ENCODE measurements around the gene ZCCHC7.
"Not testable (repeated sequence)": the region's sequence is repeated elsewhere in the genome, so short reads cannot be mapped to it uniquely, and the experiment has no call there.

The ZCCHC7 gene

DNA sequence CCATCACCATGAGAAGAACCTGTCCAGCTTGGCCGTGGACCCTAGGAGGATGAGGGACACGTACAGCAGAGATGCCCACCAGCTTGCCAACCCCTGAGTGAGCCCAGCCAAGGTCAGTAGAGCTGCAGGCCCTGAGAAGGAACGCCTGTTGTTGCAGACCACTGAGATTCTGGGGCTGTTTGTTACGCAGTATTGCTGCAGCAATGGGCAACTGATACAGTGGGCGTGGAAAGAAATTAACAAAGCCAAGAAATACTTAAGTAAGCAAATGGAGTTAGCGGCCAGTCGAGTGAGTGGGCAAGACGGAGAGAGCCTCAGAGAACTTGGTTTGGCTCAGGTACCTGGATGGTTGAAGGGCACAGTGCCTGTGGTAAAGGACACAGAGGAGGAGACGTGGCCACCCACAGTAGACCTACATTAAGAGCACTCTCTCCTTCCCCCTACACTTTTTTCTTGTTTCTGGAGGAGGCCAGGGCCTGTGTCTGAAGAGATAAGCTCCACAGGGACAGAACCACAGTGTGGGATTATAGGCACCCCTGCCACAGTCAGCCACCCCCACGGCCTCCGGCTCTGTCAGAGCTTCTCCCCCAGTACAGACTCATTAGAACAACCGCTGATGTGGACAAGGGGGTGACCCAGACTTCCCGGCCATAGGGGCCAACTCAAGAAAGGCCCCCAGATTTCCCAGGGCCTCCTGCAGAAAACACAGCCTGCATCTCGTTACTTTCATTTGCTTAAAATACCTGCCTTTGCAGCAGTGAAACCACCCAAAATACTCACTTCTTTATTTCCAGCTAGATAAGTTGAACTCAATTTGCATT, 262.0 kb downstream of the ZCCHC7 start:
- DNase-seq, result no peak

DNA sequence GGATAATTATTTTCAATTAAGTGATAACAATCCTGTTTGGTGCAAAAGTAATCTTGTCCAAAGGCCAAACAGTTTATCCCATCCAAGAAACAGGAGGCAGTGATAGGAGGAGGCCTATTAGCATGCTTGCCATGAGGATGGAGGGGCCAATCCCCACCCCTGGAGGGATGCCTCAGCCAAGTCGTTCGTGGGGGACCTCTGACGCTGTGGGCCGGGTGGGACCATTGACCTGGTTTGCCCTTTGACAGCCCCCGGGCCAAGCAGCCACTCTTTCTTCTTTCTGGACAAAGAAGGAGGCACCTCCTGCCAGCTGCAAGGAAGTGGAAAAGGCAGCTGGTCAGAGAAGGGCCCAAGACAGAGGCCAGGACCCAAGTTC, 262.6 kb downstream of the ZCCHC7 start:
- no peak for DNase-seq

DNA sequence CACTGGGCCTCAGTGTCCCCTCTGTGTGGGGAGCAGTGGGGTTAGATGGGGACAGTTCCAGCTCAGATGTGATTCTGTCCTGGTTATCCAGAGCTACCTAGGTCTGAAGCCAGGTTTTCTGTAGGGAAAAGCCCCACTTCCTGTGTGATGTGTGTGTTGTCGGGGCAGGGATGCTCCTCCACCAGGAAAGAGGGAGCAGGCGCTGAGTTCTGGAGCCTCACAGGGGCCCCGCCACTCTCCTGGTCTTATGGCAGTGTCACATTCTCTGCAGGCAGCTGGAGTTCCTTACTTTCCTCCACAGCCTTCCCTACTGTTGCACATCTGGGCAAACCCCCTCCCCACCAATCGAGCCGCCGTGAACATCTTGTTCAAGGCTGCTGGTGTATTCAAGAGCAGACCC, 263.0 kb downstream of the ZCCHC7 start:
- DNase-seq, result no peak

DNA sequence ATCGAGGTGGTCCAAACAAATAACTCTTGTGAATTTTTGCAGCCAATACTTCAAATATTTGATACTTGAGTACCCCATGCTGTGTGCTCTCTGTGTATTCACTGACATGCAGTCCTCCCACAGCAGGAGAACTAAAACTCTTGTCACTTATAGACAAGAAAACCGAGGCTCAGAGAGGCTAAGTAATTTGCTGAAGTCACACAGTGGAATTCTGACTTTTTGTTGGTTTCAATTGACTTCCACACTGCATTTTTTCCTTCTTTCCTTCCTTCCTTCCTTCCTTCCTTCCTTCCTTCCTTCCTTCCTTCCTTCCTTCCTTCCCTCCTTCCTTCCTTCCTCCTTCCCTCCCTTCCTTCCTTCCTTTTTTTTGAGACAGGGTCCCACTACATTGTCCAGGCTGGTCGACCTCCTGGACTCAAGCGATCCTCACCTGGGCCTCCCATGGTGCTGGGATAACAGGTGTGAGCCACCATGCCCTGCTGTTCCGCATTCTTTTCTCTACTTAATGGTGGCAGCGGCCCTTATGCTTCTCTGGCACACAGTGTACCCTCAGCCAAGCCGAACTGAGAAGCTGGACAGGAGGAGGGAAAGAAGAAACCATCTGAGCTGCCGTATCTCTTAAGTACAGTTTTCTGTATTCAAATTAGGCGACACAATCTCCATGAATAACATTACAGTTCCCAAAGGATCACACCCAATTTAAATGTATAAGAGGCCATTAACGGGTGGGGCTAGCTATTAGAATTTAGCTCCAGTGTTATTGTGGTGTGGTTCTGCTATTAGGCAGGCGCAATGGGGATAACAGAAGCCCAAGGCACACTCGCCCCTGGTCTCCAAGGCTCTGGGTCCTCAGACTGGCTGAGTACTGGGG, 263.7 kb downstream of the ZCCHC7 start:
- no peak for DNase-seq

DNA sequence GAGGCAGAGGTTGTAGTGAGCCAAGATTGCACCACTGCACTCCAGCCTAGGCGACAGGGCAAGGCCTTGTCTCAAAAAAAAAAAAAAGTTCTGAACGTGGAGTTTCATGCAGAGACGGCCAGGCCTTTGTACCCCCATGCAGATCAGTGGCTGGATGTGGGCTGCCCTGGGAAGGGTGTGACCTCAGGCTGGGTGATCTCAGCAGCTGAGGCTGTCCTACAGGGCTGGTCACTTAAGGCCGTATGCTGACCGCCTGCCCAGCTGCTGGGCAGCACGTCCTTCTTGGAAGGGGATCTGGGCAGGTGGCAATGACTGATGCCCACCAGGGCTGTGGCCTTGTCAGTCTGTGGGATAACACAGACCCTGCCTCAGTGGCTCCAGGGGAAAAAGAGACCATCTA, 264.9 kb downstream of the ZCCHC7 start:
- DNase-seq, result no peak

GRCh38 chr9:37386988-37387387, 266.6 kb downstream of the ZCCHC7 start:
- DNase-seq, result no peak

- DNase-seq, result no peak
Observed at GRCh38 chr9:37390759-37391158, 270.4 kb downstream of the ZCCHC7 start.

- no peak for DNase-seq
Observed at GRCh38 chr9:37392272-37392671, 271.9 kb downstream of the ZCCHC7 start.

GRCh38 chr9:37395229-37395628, 274.9 kb downstream of the ZCCHC7 start:
- no peak for DNase-seq

GRCh38 chr9:37395663-37396062, 275.3 kb downstream of the ZCCHC7 start:
- DNase-seq, result no peak

DNA sequence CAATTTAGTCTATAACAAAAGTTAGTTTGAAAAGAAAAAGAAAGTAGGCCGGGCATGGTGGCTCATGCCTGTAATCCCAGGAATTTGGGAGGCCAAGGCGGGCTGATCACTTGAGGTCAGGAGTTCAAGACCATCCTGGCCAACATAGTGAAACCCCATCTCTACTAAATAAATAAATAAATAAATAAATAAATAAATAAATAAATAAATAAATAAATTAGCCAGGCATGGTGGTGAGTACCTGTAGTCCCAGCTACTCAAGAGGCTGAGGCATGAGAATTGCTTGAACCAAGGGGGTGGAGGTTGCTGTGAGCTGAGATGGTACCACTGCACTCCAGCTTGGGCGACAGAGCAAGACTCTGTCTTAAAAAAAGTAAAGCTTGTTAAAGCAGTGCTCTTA, 277.6 kb downstream of the ZCCHC7 start:
- DNase-seq, result not testable (repeated sequence)

DNA sequence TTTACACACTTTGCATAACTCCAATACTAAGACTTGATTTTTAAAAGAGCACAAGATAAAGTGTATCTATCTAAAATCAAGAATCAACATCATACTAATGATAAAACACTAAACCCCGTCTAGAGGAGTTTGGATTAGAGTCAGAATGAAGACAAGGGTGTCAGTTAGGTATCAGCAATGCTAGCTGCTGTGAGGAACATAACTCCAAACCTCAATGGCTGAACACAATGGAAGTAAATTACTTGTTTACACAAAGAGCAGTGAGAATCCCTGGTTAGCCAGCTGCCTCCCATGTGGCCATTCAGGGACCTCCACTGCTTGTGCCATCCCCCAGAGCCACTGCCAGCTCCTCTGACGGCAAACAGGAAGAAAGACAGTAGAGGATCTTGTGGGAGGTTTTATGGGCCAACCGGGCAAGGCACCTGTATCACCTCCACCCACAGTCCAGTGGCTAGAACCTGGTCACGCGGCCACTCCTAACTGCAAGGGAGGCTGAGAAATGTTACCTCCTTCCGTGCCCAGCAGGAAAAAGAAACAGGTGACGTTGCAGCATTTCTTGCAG, 278.2 kb downstream of the ZCCHC7 start:
- no peak for DNase-seq

DNA sequence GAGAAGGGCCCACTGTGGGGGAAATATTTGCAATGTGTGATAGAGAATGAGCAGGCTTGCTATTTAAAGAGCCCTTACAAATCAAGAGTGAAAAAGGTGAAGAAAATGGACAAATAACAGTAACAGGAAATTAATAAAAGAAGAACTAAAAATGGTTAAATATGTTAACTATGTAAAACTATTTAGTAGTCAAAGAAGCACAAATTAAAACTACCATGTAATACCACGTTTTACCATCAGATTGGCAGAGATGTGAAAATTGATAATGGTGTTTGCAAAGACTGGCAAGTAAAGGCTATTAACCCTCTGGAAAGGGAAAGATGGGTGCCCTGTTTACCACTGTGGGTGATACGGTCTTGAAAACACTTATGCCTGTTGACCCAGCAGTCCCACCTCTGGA, 279.0 kb downstream of the ZCCHC7 start:
- DNase-seq, result no peak

- DNase-seq, result no peak
Observed at GRCh38 chr9:37404590-37404989, 284.2 kb downstream of the ZCCHC7 start.

DNA sequence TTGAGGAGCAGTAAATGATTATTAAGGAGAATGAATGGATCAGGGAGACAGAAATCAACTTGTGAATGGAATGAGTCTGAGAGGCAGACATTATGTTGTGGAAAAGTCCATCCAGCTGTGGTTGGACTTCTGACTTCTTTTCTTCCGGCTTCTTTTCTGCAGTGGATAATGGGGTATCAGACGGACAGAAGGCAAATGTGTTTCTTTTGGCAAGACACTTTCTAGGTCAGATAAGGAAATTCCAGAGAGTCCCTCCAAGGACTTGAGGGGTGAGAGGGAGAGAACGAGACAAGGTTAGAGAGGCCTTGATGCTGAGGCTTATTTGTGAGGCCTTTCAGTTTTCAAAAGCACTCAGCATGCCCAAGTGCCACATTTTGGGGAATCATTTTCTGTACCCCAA, 285.0 kb downstream of the ZCCHC7 start:
- DNase-seq, result no peak

DNA sequence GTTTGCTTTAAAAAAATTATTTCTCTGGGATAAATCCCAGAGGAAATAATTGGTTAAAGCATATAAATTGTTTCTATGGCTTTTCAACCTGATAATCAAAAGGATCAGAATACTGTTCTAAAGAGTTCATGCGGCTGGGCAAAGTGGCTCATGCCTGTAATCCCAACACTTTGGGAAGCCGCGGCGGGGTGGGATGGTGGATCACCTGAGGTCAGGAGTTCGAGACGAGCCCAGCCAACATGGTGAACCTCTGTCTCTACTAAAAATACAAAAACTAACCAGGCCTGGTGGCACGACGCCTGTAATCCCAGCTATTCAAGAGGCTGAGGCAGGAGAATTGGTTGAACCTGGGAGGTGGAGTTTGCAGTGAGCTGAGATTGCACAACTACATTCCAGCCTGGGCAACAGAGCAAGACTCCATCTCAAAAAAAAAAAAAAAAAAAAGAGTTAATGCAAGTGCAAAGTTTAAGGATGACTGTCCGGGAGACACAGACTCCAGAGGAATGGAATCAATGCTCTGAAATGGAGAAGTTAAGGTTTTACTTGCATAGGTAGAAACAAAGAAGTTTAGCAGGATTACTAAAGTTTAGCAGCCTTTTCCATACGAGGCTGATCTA, 285.5 kb downstream of the ZCCHC7 start:
- DNase-seq, result no peak

- DNase-seq, result no peak
Observed at GRCh38 chr9:37406603-37407401, 286.4 kb downstream of the ZCCHC7 start.

GRCh38 chr9:37407468-37407867, 287.1 kb downstream of the ZCCHC7 start:
- DNase-seq, result no peak

Data from NCI-H1436 treated with DMSO at 0.1 percent for 48 hours (cell line).